ENCODE data around the gene DDR2.
"Not testable (repeated sequence)": the region's sequence is repeated elsewhere in the genome, so short reads cannot be mapped to it uniquely, and the experiment has no call there.

Gene DDR2

GRCh38 chr1:162790303-162790984 is 158.2 kb downstream of the DDR2 start, which contains the start of gene HSD17B7:
Gene HSD17B7, plus strand, starts transcription at chr1:162790702. Its CDS starts 99 bp downstream, at chr1:162790801.
- Histone ChIP-seq H3K36me3 (replicated peaks in 1 of 2; ENCODE audit: control insufficient read depth in 2 of 2, insufficient read depth in 2 of 2, low read length in 2 of 2) (peaks cover 2 to 29% of the 10 kb centered on the region in 2 donors), H3K4me2 (ENCODE audit: insufficient read depth, low read length, poor library complexity, severe bottlenecking) (peak within 1 kb of the TSS; percentile 26), H3K27ac (replicated peaks; ENCODE audit: low read length) (peak within 1 kb of the TSS; percentile 73), H3K4me3 (ENCODE audit: low read length in 2 of 2) (peak within 1 kb of the TSS; percentile 58 to 84), H2AFZ (ENCODE audit: low read length) (peak within 1 kb of the TSS; percentile 75)
- H4K91ac ChIP-seq (ENCODE audit: low read depth, low read length, poor library complexity); H3K79me1 ChIP-seq (ENCODE audit: low read depth, low read length); H2BK12ac ChIP-seq (ENCODE audit: low read length); H3K9ac ChIP-seq (ENCODE audit: low read depth, low read length, poor library complexity); H4K8ac ChIP-seq (ENCODE audit: low read depth, low read length); H3K27me3 ChIP-seq (ENCODE audit: control insufficient read depth in 3 of 3, insufficient read depth in 3 of 3, low read depth in 1 of 3, low read length in 3 of 3); H3K18ac ChIP-seq (ENCODE audit: low read length); H3K4ac ChIP-seq (ENCODE audit: low read length); H2AK5ac ChIP-seq (ENCODE audit: low read depth, low read length); H3K4me1 ChIP-seq (ENCODE audit: control insufficient read depth in 2 of 2, insufficient read depth in 1 of 2, low read depth in 1 of 2, low read length in 2 of 2); H3K9me3 ChIP-seq (replicated peaks in 1 of 2; ENCODE audit: control insufficient read depth in 2 of 2, insufficient read depth in 1 of 2, low read depth in 1 of 2, low read length in 2 of 2); H3K14ac ChIP-seq (ENCODE audit: low read length); H2BK120ac ChIP-seq (ENCODE audit: low read depth, low read length); H3K23ac ChIP-seq (ENCODE audit: low read depth, low read length, poor library complexity); H2BK15ac ChIP-seq (ENCODE audit: low read length); H2BK5ac ChIP-seq (ENCODE audit: low read length): not testable (repeated sequence)
- DNase-seq (ENCODE audit: low spot score), result peak; percentile 78
- no CpG with 5 or more reads among the region's 49 CpGs for WGBS, 2 donors (ENCODE audit: extremely low coverage in 2 of 2, insufficient read length in 2 of 2, insufficient replicate concordance in 1 of 2)

GRCh38 chr1:162790985-162791357 is 158.7 kb downstream of the DDR2 start:
- not testable (repeated sequence) for H3K27ac ChIP-seq (replicated peaks; ENCODE audit: low read length)

GRCh38 chr1:162794284-162794683 is 162.0 kb downstream of the DDR2 start:
- H3K9me3 ChIP-seq (replicated peaks in 1 of 2; ENCODE audit: control insufficient read depth in 2 of 2, insufficient read depth in 1 of 2, low read depth in 1 of 2, low read length in 2 of 2); H2BK5ac ChIP-seq (ENCODE audit: low read length); H2AK5ac ChIP-seq (ENCODE audit: low read depth, low read length); H2BK15ac ChIP-seq (ENCODE audit: low read length); H3K9ac ChIP-seq (ENCODE audit: low read depth, low read length, poor library complexity); H3K27me3 ChIP-seq (ENCODE audit: control insufficient read depth in 3 of 3, insufficient read depth in 3 of 3, low read depth in 1 of 3, low read length in 3 of 3); H3K4me1 ChIP-seq (ENCODE audit: control insufficient read depth in 2 of 2, insufficient read depth in 1 of 2, low read depth in 1 of 2, low read length in 2 of 2); H3K4ac ChIP-seq (ENCODE audit: low read length); H2BK12ac ChIP-seq (ENCODE audit: low read length); H4K91ac ChIP-seq (ENCODE audit: low read depth, low read length, poor library complexity); H3K79me1 ChIP-seq (ENCODE audit: low read depth, low read length); H4K8ac ChIP-seq (ENCODE audit: low read depth, low read length); H3K18ac ChIP-seq (ENCODE audit: low read length); H2BK120ac ChIP-seq (ENCODE audit: low read depth, low read length); H2AFZ ChIP-seq (ENCODE audit: low read length); H3K14ac ChIP-seq (ENCODE audit: low read length); H3K4me2 ChIP-seq (ENCODE audit: insufficient read depth, low read length, poor library complexity, severe bottlenecking); H3K23ac ChIP-seq (ENCODE audit: low read depth, low read length, poor library complexity); H3K4me3 ChIP-seq (ENCODE audit: low read length in 2 of 2); DNase-seq (ENCODE audit: low spot score); H3K27ac ChIP-seq (replicated peaks; ENCODE audit: low read length): not testable (repeated sequence)
- WGBS, 2 donors (ENCODE audit: extremely low coverage in 2 of 2, insufficient read length in 2 of 2, insufficient replicate concordance in 1 of 2), result no CpG with 5 or more reads among the region's 1 CpG
- peaks cover 2 to 63% of the 10 kb centered on the region in 2 donors for H3K36me3 ChIP-seq (replicated peaks in 1 of 2; ENCODE audit: control insufficient read depth in 2 of 2, insufficient read depth in 2 of 2, low read length in 2 of 2)

More at GRCh38 chr1:162790985-162791357, 158.7 kb downstream of the DDR2 start:
- Histone ChIP-seq H3K36me3 (replicated peaks in 1 of 2; ENCODE audit: control insufficient read depth in 2 of 2, insufficient read depth in 2 of 2, low read length in 2 of 2) (peaks cover 2 to 35% of the 10 kb centered on the region in 2 donors), H3K4me3 (ENCODE audit: low read length in 2 of 2) (peak overlapping the region; percentile 58 to 79), H3K4me2 (ENCODE audit: insufficient read depth, low read length, poor library complexity, severe bottlenecking) (peak overlapping the region; percentile 26)
- H3K4me1 ChIP-seq (ENCODE audit: control insufficient read depth in 2 of 2, insufficient read depth in 1 of 2, low read depth in 1 of 2, low read length in 2 of 2); H3K9ac ChIP-seq (ENCODE audit: low read depth, low read length, poor library complexity); DNase-seq (ENCODE audit: low spot score); H2BK5ac ChIP-seq (ENCODE audit: low read length); H3K4ac ChIP-seq (ENCODE audit: low read length); H2AFZ ChIP-seq (ENCODE audit: low read length); H2BK15ac ChIP-seq (ENCODE audit: low read length); H3K23ac ChIP-seq (ENCODE audit: low read depth, low read length, poor library complexity); H2BK120ac ChIP-seq (ENCODE audit: low read depth, low read length); H3K9me3 ChIP-seq (replicated peaks in 1 of 2; ENCODE audit: control insufficient read depth in 2 of 2, insufficient read depth in 1 of 2, low read depth in 1 of 2, low read length in 2 of 2); H3K14ac ChIP-seq (ENCODE audit: low read length); H3K27me3 ChIP-seq (ENCODE audit: control insufficient read depth in 3 of 3, insufficient read depth in 3 of 3, low read depth in 1 of 3, low read length in 3 of 3); H2BK12ac ChIP-seq (ENCODE audit: low read length); H4K8ac ChIP-seq (ENCODE audit: low read depth, low read length); H3K18ac ChIP-seq (ENCODE audit: low read length); H2AK5ac ChIP-seq (ENCODE audit: low read depth, low read length); H4K91ac ChIP-seq (ENCODE audit: low read depth, low read length, poor library complexity); H3K79me1 ChIP-seq (ENCODE audit: low read depth, low read length): not testable (repeated sequence)
- WGBS, 2 donors (ENCODE audit: extremely low coverage in 2 of 2, insufficient read length in 2 of 2, insufficient replicate concordance in 1 of 2), result no CpG with 5 or more reads among the region's 8 CpGs

- H2AK5ac ChIP-seq (ENCODE audit: low read depth, low read length); H3K18ac ChIP-seq (ENCODE audit: low read length); H4K8ac ChIP-seq (ENCODE audit: low read depth, low read length); H3K4me2 ChIP-seq (ENCODE audit: insufficient read depth, low read length, poor library complexity, severe bottlenecking); H3K14ac ChIP-seq (ENCODE audit: low read length); H3K4me1 ChIP-seq (ENCODE audit: control insufficient read depth in 2 of 2, insufficient read depth in 1 of 2, low read depth in 1 of 2, low read length in 2 of 2); H3K23ac ChIP-seq (ENCODE audit: low read depth, low read length, poor library complexity); H3K27ac ChIP-seq (replicated peaks; ENCODE audit: low read length); H3K27me3 ChIP-seq (ENCODE audit: control insufficient read depth in 3 of 3, insufficient read depth in 3 of 3, low read depth in 1 of 3, low read length in 3 of 3); H3K9ac ChIP-seq (ENCODE audit: low read depth, low read length, poor library complexity); H3K79me1 ChIP-seq (ENCODE audit: low read depth, low read length); H4K91ac ChIP-seq (ENCODE audit: low read depth, low read length, poor library complexity); H2BK15ac ChIP-seq (ENCODE audit: low read length); H3K4ac ChIP-seq (ENCODE audit: low read length); DNase-seq (ENCODE audit: low spot score); H2BK120ac ChIP-seq (ENCODE audit: low read depth, low read length); H2AFZ ChIP-seq (ENCODE audit: low read length); H2BK12ac ChIP-seq (ENCODE audit: low read length); H2BK5ac ChIP-seq (ENCODE audit: low read length); H3K4me3 ChIP-seq (ENCODE audit: low read length in 2 of 2); H3K9me3 ChIP-seq (replicated peaks in 1 of 2; ENCODE audit: control insufficient read depth in 2 of 2, insufficient read depth in 1 of 2, low read depth in 1 of 2, low read length in 2 of 2): not testable (repeated sequence)
- H3K36me3 ChIP-seq (replicated peaks in 1 of 2; ENCODE audit: control insufficient read depth in 2 of 2, insufficient read depth in 2 of 2, low read length in 2 of 2), result peaks cover 9 to 85% of the 10 kb centered on the region in 2 donors
- WGBS, 2 donors (ENCODE audit: extremely low coverage in 2 of 2, insufficient read length in 2 of 2, insufficient replicate concordance in 1 of 2), result no CpG with 5 or more reads among the region's 4 CpGs
Measured at GRCh38 chr1:162796617-162797279, 164.5 kb downstream of the DDR2 start.
